ENCODE data around the gene MYZAP. TPM values are rescaled to one million over a fixed set of nuclear protein-coding genes. Genes with fewer than 3 reads are reported as not detected.

MYZAP gene
- polyA plus RNA-seq, 1 donor (not counting 4 experiments of a cell fraction or from before 2014, with no cell fraction given): 1.8 TPM

DNA sequence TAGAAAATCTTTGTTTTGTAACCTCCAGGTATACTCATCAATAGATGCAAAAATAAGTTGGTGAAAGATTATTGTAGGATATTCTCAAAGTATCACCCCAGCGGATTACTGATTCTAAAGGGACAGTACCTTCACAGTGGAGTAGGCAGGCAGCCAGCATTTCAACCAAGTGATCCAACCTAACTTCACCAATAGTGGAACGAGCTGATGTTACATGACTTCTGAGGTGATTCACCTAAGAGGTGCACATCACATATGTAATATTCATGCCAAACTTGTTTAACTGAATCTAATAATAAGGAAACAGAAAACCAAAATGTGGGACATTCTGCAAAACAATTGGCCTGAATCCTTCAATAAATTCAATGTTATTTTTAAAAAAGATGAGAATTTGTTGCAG is 14.3 kb downstream of the MYZAP start:
- DNase-seq (ENCODE audit: low read depth, low spot score) (no peak), FAIRE-seq (no peak)
- Histone ChIP-seq H3K36me3 (ENCODE audit: control insufficient read depth in 2 of 2, extremely low read depth in 1 of 2, insufficient read depth in 2 of 2, low read length in 2 of 2) (no peaks in the 10 kb centered on the region), H4K20me1 (ENCODE audit: control insufficient read depth, extremely low read depth, insufficient read depth, low read length) (no peaks in the 10 kb centered on the region), H3K4me3 (ENCODE audit: control insufficient read depth in 2 of 3, extremely low read depth in 1 of 3, insufficient read depth in 2 of 3, low read depth in 1 of 3, low read length in 3 of 3) (no peak overlapping the region), H3K79me2 (ENCODE audit: control insufficient read depth, insufficient read depth, low read length) (no peaks in the 10 kb centered on the region), H3K4me1 (ENCODE audit: control insufficient read depth, extremely low read depth, insufficient read depth, low read length) (peaks cover 14% of the 10 kb centered on the region), H3K27ac (ENCODE audit: control insufficient read depth, insufficient read depth, low read length) (no peak overlapping the region), H3K9me1 (ENCODE audit: control insufficient read depth, extremely low read depth, insufficient read depth, low read length) (no peaks in the 10 kb centered on the region), H2AFZ (ENCODE audit: control insufficient read depth, low read length) (no peak overlapping the region), H3K4me2 (ENCODE audit: control insufficient read depth, extremely low read depth, insufficient read depth, low read depth, low read length) (no peak overlapping the region), H3K27me3 (ENCODE audit: control insufficient read depth, extremely low read depth, insufficient read depth, low read length) (no peaks in the 10 kb centered on the region), H3K9me3 (ENCODE audit: control insufficient read depth, low read depth, low read length) (no peaks in the 10 kb centered on the region), H3K9ac (ENCODE audit: control insufficient read depth, extremely low read depth, insufficient read depth, low read length) (no peak overlapping the region)
- TF ChIP-seq EZH2 (IDR thresholded peaks at IDR 0.05; ENCODE audit: low read length): no peak
- TF ChIP-seq, protein P1, sequence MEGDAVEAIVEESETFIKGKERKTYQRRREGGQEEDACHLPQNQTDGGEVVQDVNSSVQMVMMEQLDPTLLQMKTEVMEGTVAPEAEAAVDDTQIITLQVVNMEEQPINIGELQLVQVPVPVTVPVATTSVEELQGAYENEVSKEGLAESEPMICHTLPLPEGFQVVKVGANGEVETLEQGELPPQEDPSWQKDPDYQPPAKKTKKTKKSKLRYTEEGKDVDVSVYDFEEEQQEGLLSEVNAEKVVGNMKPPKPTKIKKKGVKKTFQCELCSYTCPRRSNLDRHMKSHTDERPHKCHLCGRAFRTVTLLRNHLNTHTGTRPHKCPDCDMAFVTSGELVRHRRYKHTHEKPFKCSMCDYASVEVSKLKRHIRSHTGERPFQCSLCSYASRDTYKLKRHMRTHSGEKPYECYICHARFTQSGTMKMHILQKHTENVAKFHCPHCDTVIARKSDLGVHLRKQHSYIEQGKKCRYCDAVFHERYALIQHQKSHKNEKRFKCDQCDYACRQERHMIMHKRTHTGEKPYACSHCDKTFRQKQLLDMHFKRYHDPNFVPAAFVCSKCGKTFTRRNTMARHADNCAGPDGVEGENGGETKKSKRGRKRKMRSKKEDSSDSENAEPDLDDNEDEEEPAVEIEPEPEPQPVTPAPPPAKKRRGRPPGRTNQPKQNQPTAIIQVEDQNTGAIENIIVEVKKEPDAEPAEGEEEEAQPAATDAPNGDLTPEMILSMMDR (optimal IDR thresholded peaks at IDR 0.05 in 1 of 3, IDR thresholded peaks at IDR 0.05 in 1 of 3, conservative IDR thresholded peaks at IDR 0.05 in 1 of 3; ENCODE audit: extremely low read depth in 1 of 3, insufficient read depth in 2 of 3, low read length in 3 of 3): no peak
- dilution Hi-C loops (cut with MboI; ENCODE audit: extremely low pct_ligation_motif_present, low sequenced_read_pairs): no loop called here

DNA sequence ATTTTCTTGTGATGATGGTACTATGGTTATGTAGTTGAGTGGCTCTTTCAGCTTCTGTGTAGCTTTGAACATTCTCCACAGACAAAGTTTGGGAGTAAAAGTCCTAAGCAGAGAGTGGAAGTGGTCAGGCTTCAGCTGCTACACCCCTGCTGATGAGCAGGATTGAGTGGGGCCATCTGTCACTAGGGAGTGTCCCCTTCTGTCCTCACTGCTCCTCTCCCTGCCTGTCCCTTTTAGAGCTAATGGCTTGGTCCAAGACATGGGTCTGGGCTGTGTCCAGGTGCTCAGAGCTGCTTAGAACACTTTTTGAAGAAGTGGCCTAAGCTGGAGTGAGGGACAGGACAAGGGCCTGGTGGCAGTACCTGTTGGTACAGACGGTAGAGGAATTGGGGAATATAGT is 15.1 kb downstream of the MYZAP start:
- DNase-seq (ENCODE audit: low read depth, low spot score) (no peak), FAIRE-seq (no peak)
- no peak overlapping the region for H2AFZ ChIP-seq (ENCODE audit: control insufficient read depth, low read length)
- no peaks in the 10 kb centered on the region for H3K9me1 ChIP-seq (ENCODE audit: control insufficient read depth, extremely low read depth, insufficient read depth, low read length)
- H3K27me3 ChIP-seq (ENCODE audit: control insufficient read depth, extremely low read depth, insufficient read depth, low read length): no peaks in the 10 kb centered on the region
- H3K9ac ChIP-seq (ENCODE audit: control insufficient read depth, extremely low read depth, insufficient read depth, low read length): no peak overlapping the region
- no peaks in the 10 kb centered on the region for H3K36me3 ChIP-seq (ENCODE audit: control insufficient read depth in 2 of 2, extremely low read depth in 1 of 2, insufficient read depth in 2 of 2, low read length in 2 of 2)
- H3K9me3 ChIP-seq (ENCODE audit: control insufficient read depth, low read depth, low read length): no peaks in the 10 kb centered on the region
- peaks cover 20% of the 10 kb centered on the region for H3K4me1 ChIP-seq (ENCODE audit: control insufficient read depth, extremely low read depth, insufficient read depth, low read length)
- no peak overlapping the region for H3K4me2 ChIP-seq (ENCODE audit: control insufficient read depth, extremely low read depth, insufficient read depth, low read depth, low read length)
- no peak overlapping the region for H3K4me3 ChIP-seq (ENCODE audit: control insufficient read depth in 2 of 3, extremely low read depth in 1 of 3, insufficient read depth in 2 of 3, low read depth in 1 of 3, low read length in 3 of 3)
- H4K20me1 ChIP-seq (ENCODE audit: control insufficient read depth, extremely low read depth, insufficient read depth, low read length): no peaks in the 10 kb centered on the region
- dilution Hi-C loops (cut with MboI; ENCODE audit: extremely low pct_ligation_motif_present, low sequenced_read_pairs): no loop called here
- TF ChIP-seq, protein P1 (optimal IDR thresholded peaks at IDR 0.05 in 1 of 3, IDR thresholded peaks at IDR 0.05 in 1 of 3, conservative IDR thresholded peaks at IDR 0.05 in 1 of 3; ENCODE audit: extremely low read depth in 1 of 3, insufficient read depth in 2 of 3, low read length in 3 of 3): no peak
- no peak for TF ChIP-seq EZH2 (IDR thresholded peaks at IDR 0.05; ENCODE audit: low read length)
- H3K79me2 ChIP-seq (ENCODE audit: control insufficient read depth, insufficient read depth, low read length): no peaks in the 10 kb centered on the region
- no peak overlapping the region for H3K27ac ChIP-seq (ENCODE audit: control insufficient read depth, insufficient read depth, low read length)
